Neural crest cell (in vitro differentiated cells): Measurements from ENCODE around the gene ARHGEF4. TPM values are rescaled to one million over a fixed set of nuclear protein-coding genes. Genes with fewer than 3 reads are reported as not detected.

Experiments
- DNase-seq: peaks from one replicate; pipeline ENCODE4 v3.0.0; 2021; ENCODE audit warnings: low read depth, mixed read lengths, low spot score
- H3K27ac Mint-ChIP-seq: one replicate; pipeline ENCODE4 v1.8.0; 2021; ENCODE audit warnings: mild to moderate bottlenecking, mixed read lengths; ENCODE audit not compliant: unreplicated experiment
- H3K27me3 Mint-ChIP-seq: 2 replicates; pipeline ENCODE4 v1.8.0; 2021; ENCODE audit warnings: low read depth, mild to moderate bottlenecking, mixed read lengths
- H3K36me3 Mint-ChIP-seq: 2 replicates; pipeline ENCODE4 v1.8.0; 2021; ENCODE audit warnings: low read depth, mild to moderate bottlenecking, mixed read lengths
- H3K4me1 Mint-ChIP-seq: 2 replicates; pipeline ENCODE4 v1.8.0; 2021; ENCODE audit warnings: mixed read lengths
- H3K4me3 Mint-ChIP-seq: one replicate; pipeline ENCODE4 v1.8.0; 2021; ENCODE audit warnings: mild to moderate bottlenecking, mixed read lengths
- H3K9me3 Mint-ChIP-seq: 2 replicates; pipeline ENCODE4 v1.8.0; 2021; ENCODE audit warnings: mixed read lengths
- CTCF ChIP-seq: fragments of 200-600 bp; sonication (generic); conservative IDR thresholded peaks from 2 replicates; pipeline ENCODE4 v1.5.0; 2021; ENCODE audit warnings: antibody characterized with exemption, mild to moderate bottlenecking
- total RNA-seq: library from RNA; stranded (reverse); gene quantifications from 2 replicates; pipeline ENCODE4 v1.2.1, GENCODE V29; 2021

ARHGEF4 gene
- total RNA-seq, 1 donor from 2014 or later: 22.1 TPM

DNA sequence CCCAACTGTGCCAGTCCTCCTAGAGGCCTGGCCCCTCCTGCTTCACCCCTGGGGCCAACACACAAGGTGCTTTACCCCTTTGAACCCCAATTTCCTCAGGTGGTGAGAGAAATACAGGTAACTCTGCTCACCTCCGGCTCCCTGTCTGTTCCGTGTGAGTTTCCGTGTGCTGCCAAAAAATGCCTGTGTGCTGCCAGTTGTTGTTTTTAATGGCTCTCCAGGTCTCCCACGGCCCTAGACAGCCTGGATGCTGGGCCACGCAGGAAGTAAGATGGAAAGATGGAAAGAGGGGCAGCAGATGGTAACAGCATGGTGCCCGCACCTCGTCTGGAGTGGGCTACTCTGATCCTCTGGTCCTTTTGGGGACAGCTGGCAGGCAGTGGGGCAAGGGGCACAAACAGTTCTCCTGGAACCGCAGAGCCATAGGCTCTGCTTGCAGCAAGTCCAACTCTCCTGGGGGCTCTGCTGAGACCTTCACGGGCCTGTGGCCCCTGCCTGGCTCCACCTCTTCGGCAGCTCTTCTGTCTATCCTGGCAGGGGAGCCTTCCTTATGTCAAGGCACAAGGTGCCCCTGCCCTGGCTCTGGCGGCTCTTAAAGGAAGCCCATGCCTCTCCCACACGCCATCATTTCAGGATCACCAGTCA, 4.3 kb upstream of the ARHGEF4 start:
- H3K9me3 Mint-ChIP-seq: no peaks in the 10 kb centered on the region
- no peaks in the 10 kb centered on the region for H3K36me3 Mint-ChIP-seq
- peaks cover 18% of the 10 kb centered on the region for H3K27me3 Mint-ChIP-seq
- TF ChIP-seq CTCF: no peak
- no peak overlapping the region for H3K4me3 Mint-ChIP-seq
- no peak for DNase-seq
- no peak overlapping the region for H3K27ac Mint-ChIP-seq
- H3K4me1 Mint-ChIP-seq: peaks cover 52% of the 10 kb centered on the region

DNA sequence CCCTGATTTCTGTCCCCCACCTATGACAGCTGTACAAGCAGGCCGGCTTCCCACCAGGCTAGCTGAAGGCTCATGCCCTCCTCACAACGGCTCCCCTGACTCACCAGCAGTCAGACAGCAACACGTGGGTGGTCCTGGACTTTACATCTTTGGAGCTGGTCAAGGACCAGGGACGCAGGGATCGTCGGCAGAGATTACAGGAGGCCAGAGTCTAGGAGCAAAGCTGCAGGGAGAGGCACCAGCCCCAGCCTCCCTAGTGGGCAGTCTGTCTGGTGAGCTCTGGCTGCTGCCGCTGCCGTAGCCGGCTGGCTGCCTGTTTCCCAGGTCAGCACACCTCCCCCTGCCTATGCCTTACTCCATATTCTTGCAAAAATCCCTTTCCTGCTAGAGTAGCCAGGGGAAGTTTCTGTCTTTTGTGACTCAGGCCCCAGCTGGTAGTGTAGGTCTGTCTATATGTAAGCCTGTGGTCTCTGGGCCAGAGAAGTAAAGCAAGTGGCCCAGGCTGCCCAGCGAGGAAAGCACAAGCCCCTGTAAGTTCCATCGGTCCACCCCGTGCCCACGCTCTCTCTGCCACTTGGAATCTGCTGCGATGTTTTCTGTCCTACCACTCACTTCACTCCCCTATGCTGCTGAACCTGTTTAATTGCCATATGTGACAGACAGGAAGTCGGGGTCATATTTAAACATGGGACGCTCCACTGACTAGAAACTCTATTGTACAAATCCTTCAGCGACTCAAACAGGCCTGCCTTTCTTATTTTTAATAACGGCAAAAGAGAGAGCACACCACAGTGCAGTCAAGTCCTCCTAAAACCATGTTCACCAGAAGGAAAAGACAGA, 2.4 kb upstream of the ARHGEF4 start:
- peak overlapping the region; percentile 16 for H3K27ac Mint-ChIP-seq
- TF ChIP-seq CTCF: no peak
- H3K9me3 Mint-ChIP-seq: no peaks in the 10 kb centered on the region
- peaks cover 33% of the 10 kb centered on the region for H3K4me1 Mint-ChIP-seq
- no peak for DNase-seq
- H3K4me3 Mint-ChIP-seq: no peak overlapping the region
- H3K27me3 Mint-ChIP-seq: peaks cover 36% of the 10 kb centered on the region
- H3K36me3 Mint-ChIP-seq: no peaks in the 10 kb centered on the region

GRCh38 chr2:130834931-130835765, 1.6 kb upstream of the ARHGEF4 start:
- Mint-ChIP-seq H3K4me1 (peaks cover 30% of the 10 kb centered on the region), H3K36me3 (no peaks in the 10 kb centered on the region), H3K9me3 (no peaks in the 10 kb centered on the region), H3K27ac (peak overlapping the region; percentile 16), H3K4me3 (peak overlapping the region; percentile 64), H3K27me3 (peaks cover 42% of the 10 kb centered on the region)
- DNase-seq: no peak
- no peak for TF ChIP-seq CTCF

GRCh38 chr2:130835766-130836015, 1.0 kb upstream of the ARHGEF4 start:
- DNase-seq: no peak
- Mint-ChIP-seq H3K4me1 (peaks cover 27% of the 10 kb centered on the region), H3K36me3 (no peaks in the 10 kb centered on the region), H3K4me3 (peak overlapping the region; percentile 57), H3K27me3 (peaks cover 42% of the 10 kb centered on the region), H3K27ac (no peak overlapping the region), H3K9me3 (no peaks in the 10 kb centered on the region)
- no peak for TF ChIP-seq CTCF

GRCh38 chr2:130837175-130837810, 579 bp downstream of the ARHGEF4 start:
- H3K4me1 Mint-ChIP-seq: peaks cover 23% of the 10 kb centered on the region
- H3K9me3 Mint-ChIP-seq: no peaks in the 10 kb centered on the region
- TF ChIP-seq CTCF: no peak
- peaks cover 42% of the 10 kb centered on the region for H3K27me3 Mint-ChIP-seq
- H3K4me3 Mint-ChIP-seq: no peak overlapping the region
- H3K36me3 Mint-ChIP-seq: no peaks in the 10 kb centered on the region
- no peak overlapping the region for H3K27ac Mint-ChIP-seq
- no peak for DNase-seq
